ENCODE measurements around the gene RNASET2.

RNASET2 gene

DNA sequence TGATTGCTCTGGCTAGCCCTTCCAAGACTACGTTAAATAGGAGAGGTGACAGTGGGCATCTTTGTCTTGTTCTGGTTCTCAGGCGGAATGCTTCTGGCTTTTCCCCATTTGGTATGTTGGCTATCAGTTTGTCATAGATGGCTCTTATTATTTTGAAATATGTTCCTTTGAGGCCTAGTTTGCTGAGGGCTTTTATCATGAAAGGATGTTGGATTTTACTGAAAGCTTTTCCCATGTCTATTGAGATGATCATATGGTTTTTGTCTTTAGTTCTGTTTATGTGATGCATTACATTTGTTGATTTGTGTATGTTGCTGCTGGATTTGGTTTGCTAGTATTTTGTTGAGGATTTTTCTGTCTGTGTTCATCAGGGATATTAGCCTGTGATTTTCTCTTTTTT, 9.9 kb upstream of the RNASET2 start:
- H3K4me3 ChIP-seq (ENCODE audit: low read depth in 1 of 2, low read length in 2 of 2) = no peak overlapping the region
- H3K4me1 ChIP-seq (ENCODE audit: insufficient read depth, low read length) = no peaks in the 10 kb centered on the region
- no peaks in the 10 kb centered on the region for H3K27me3 ChIP-seq (ENCODE audit: control insufficient read depth in 1 of 2, insufficient read depth in 2 of 2, low read length in 2 of 2)
- no peaks in the 10 kb centered on the region for H3K36me3 ChIP-seq (ENCODE audit: insufficient read depth, low read length)
- no peak overlapping the region for H3K9ac ChIP-seq (ENCODE audit: low read length)
- no peak overlapping the region for H3K27ac ChIP-seq (ENCODE audit: low read depth, low read length)
- no peaks in the 10 kb centered on the region for H3K9me3 ChIP-seq (ENCODE audit: low read length)

DNA sequence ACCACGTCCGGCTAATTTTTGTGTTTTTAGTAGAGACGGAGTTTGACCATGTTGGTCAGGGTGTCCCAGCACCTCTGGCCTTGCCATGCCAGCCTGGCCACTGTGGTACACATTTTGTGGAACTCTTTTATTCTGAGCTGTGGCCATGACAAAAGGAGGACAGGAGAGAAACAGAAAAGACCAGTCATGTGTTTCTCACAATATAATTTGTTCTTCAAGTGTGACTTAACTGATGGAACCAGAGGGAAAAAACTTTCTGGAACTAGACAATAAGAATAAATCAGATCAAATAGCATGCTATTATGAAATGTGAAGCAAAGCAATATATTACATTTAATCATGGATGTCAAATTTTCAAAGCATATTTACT, 4.2 kb upstream of the RNASET2 start:
- Histone ChIP-seq H3K9me3 (ENCODE audit: low read length) (no peaks in the 10 kb centered on the region), H3K4me3 (ENCODE audit: low read depth in 1 of 2, low read length in 2 of 2) (no peak overlapping the region), H3K27ac (ENCODE audit: low read depth, low read length) (no peak overlapping the region), H3K9ac (ENCODE audit: low read length) (no peak overlapping the region), H3K36me3 (ENCODE audit: insufficient read depth, low read length) (no peaks in the 10 kb centered on the region), H3K4me1 (ENCODE audit: insufficient read depth, low read length) (peaks cover 8% of the 10 kb centered on the region), H3K27me3 (ENCODE audit: control insufficient read depth in 1 of 2, insufficient read depth in 2 of 2, low read length in 2 of 2) (no peaks in the 10 kb centered on the region)

DNA sequence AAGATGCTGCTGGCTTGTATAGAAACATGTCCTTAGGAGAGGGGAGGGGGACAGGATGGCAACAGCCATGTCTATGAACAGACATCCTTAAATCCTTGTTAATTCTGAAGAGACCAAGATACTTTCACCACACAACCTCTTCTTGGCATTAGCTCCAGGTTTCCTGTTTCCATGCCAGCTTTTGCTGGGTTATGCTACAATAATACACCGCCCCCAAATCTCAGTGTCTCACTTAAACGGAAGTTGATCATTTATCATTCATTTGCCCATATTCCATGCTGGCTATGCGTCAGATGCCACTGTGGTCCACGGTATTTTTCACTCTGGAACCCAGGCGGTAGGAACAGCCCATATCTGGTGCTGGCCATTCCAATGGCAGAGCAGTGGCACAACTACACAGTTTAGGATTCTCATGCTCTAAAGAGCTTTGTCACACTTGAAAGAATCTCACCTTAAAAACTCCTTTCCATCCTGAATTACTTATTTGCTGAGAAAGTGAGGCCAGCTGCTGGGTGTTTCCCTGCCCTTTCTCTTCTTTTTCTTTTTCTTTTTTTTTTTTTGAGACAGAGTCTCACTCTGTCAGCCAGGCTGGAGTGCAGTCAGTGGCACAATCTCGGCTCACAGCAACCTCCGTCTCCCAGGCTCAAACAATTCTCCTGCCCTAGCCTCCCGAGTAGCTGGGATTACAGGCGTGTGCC, 3.7 kb upstream of the RNASET2 start:
- no peak overlapping the region for H3K9ac ChIP-seq (ENCODE audit: low read length)
- H3K36me3 ChIP-seq (ENCODE audit: insufficient read depth, low read length) = no peaks in the 10 kb centered on the region
- H3K27ac ChIP-seq (ENCODE audit: low read depth, low read length) = no peak overlapping the region
- no peaks in the 10 kb centered on the region for H3K9me3 ChIP-seq (ENCODE audit: low read length)
- peaks cover 12% of the 10 kb centered on the region for H3K4me1 ChIP-seq (ENCODE audit: insufficient read depth, low read length)
- H3K27me3 ChIP-seq (ENCODE audit: control insufficient read depth in 1 of 2, insufficient read depth in 2 of 2, low read length in 2 of 2) = no peaks in the 10 kb centered on the region
- no peak overlapping the region for H3K4me3 ChIP-seq (ENCODE audit: low read depth in 1 of 2, low read length in 2 of 2)

DNA sequence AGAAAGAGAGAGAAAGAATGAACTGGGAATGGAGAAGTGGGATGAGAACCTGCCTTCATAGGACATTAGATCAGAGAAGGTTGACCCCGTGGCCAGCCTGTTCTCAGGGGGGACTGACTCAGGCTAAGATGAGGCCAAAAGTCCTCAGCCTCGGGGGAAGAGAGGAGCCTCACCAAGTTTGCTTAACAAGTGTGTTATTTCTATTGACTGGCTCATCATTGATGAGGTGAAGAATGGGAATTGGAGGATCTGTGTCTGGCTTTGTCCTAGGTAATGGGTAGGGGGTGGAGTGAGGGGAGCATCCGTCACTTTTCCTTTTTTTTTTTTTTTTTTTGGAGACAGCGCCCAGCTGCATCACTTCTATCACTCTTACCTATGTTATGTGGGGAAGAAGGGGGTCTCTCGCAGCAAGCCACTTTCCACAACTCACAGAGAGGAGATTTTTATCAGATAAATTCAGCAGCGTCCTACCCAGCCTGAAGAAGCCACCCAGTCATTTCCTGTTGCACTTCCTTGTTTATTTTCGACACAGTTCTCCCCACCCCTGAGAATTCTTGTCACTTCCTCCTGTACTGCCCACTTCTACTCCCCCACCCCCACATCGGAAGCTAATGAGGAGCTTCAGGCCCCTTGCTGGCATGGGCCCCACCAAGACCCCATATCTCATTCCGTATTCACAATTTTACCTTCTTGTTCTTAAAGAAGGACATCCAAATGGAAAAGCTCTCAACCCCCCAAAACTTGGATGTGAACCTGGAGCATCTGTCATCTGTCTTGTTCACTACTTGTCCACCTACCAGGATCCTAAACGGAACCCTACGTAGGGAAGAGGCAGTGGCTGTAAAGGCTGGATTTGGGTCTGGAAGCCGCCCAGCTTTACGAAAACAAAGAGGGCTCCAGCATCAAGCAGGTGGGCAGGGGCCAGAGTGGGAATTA, 2.8 kb upstream of the RNASET2 start:
- Histone ChIP-seq H3K27ac (ENCODE audit: low read depth, low read length) (peak overlapping the region; percentile 13), H3K4me3 (ENCODE audit: low read depth in 1 of 2, low read length in 2 of 2) (no peak overlapping the region), H3K9me3 (ENCODE audit: low read length) (no peaks in the 10 kb centered on the region), H3K9ac (ENCODE audit: low read length) (no peak overlapping the region), H3K27me3 (ENCODE audit: control insufficient read depth in 1 of 2, insufficient read depth in 2 of 2, low read length in 2 of 2) (no peaks in the 10 kb centered on the region), H3K4me1 (ENCODE audit: insufficient read depth, low read length) (peaks cover 12% of the 10 kb centered on the region), H3K36me3 (ENCODE audit: insufficient read depth, low read length) (no peaks in the 10 kb centered on the region)

DNA sequence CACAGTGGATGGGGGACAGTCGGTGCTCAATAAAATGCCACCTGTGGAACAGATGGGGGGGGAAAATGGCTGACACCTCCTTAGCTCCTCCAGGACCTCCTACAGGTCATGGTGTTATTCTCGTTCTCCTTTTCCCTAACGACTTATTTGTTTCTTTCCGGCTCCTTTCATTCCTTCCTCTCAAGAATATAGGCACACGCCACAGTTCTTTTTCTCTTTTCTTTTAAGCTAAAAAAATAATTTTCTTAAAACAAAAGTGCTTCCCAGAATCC, 1.4 kb upstream of the RNASET2 start:
- Histone ChIP-seq H3K4me3 (ENCODE audit: low read depth in 1 of 2, low read length in 2 of 2) (peak overlapping the region in 1 of 2 donors; percentile 73), H3K27ac (ENCODE audit: low read depth, low read length) (no peak overlapping the region), H3K4me1 (ENCODE audit: insufficient read depth, low read length) (peaks cover 12% of the 10 kb centered on the region), H3K9ac (ENCODE audit: low read length) (no peak overlapping the region), H3K9me3 (ENCODE audit: low read length) (no peaks in the 10 kb centered on the region), H3K27me3 (ENCODE audit: control insufficient read depth in 1 of 2, insufficient read depth in 2 of 2, low read length in 2 of 2) (no peaks in the 10 kb centered on the region), H3K36me3 (ENCODE audit: insufficient read depth, low read length) (no peaks in the 10 kb centered on the region)

DNA sequence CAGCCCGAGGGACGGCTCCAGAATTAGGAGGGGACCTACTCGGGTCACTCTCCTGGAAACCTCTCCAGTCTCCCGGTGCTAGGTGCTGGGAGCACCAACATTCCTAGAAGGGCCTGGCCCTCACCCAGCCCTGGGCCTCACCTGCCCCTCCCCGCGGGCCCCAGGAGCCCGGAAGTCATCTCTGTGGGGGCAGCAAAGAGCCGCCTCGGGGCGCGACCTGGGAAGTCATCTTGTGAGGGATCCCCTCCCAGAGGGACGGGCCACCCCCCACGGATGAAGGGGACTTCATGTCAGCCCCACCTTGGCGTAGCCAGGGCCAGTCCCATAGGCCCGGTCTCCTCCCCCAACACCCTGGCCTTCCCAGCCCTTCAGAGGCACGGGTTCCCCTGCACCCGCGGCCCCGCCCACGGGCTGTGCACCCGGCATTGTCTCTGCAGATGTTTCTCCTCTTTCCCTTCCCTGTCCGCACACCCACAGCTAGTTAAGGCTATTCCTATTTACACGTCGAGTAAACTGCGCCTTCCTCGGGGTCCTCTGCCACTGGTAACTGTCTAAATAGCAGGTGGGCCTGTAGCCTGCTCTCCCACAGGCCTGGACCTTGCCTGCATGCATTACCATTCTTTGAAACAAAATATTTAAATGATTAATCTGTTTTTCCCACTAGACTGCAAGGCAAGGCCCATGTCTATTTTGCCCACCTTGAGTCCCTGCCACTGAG, 896 bp upstream of the RNASET2 start:
- Histone ChIP-seq H3K27ac (ENCODE audit: low read depth, low read length) (peak overlapping the region; percentile 86), H3K4me1 (ENCODE audit: insufficient read depth, low read length) (peaks cover 12% of the 10 kb centered on the region), H3K9ac (ENCODE audit: low read length) (peak overlapping the region; percentile 57)

DNA sequence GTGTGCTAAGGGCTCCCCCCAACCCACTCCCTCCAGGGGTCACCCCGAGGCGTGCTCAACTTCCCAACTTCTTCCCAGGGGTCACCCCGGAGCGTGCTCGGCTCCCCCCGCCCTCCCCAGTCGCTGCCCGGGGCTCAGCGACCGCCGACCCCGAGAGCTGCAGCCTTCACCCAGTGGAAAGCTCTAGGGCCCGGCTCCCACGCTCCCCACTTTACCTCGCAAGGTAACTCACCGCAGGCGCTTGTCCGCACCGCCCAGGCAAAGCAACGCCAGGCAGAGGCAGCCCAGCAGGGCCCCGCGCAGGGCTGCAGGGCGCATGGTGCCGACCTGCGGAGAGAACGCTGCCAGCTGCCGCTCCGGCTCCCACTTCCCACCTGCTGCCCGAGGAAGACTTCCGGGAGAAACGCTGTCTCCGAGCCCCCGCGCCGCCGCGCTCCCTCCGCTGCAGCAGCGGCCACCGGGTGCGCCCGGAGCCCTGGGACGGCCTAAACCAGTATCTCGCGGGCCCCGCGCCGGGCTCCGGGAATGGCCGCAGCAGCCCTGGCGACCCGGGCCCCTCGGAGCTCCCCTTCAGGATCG, 396 bp downstream of the RNASET2 start:
- peak overlapping the region; percentile 13 for H3K9ac ChIP-seq (ENCODE audit: low read length)
- peak overlapping the region; percentile 32 for H3K27ac ChIP-seq (ENCODE audit: low read depth, low read length)
- H3K4me1 ChIP-seq (ENCODE audit: insufficient read depth, low read length) = peaks cover 12% of the 10 kb centered on the region

More for the DNA sequence above, 896 bp upstream of the RNASET2 start:
- Histone ChIP-seq H3K4me3 (ENCODE audit: low read depth in 1 of 2, low read length in 2 of 2) (peak overlapping the region; percentile 73 to 97), H3K36me3 (ENCODE audit: insufficient read depth, low read length) (no peaks in the 10 kb centered on the region), H3K27me3 (ENCODE audit: control insufficient read depth in 1 of 2, insufficient read depth in 2 of 2, low read length in 2 of 2) (no peaks in the 10 kb centered on the region), H3K9me3 (ENCODE audit: low read length) (no peaks in the 10 kb centered on the region)

DNA sequence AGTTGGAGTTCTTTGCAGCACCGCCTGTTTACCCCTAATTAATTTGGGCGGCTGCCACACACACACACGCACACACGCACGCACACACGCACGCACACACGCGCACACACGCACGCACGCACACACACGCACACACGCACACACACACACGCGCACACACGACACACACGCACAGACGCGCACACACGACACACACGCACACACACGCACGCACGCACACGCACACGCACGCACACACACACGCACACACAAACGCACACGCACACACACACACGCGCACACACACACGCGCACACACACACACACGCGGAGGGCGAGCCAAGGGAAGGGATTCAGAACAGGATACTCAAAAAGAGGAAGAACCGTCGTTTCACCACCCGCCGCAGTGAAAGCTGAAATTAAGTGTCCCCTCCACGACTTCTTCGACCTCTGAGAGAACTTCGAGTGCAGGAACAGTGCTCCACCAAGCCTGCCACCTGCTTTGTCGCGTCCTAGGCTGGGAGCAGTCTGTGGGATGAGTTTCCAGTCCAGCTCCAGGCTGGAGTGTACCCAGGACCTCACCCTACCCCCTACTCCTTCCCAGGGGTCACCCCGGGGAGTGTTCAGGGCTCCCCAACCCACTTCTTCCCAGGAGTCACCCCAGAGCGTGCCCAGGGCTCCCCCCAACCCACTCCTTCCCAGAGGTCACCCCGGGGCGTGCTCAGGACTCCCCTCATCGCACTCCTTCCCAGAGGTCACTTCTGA, 1.1 kb downstream of the RNASET2 start:
- no peaks in the 10 kb centered on the region for H3K27me3 ChIP-seq (ENCODE audit: control insufficient read depth in 1 of 2, insufficient read depth in 2 of 2, low read length in 2 of 2)
- peaks cover 12% of the 10 kb centered on the region for H3K4me1 ChIP-seq (ENCODE audit: insufficient read depth, low read length)
- no peaks in the 10 kb centered on the region for H3K9me3 ChIP-seq (ENCODE audit: low read length)
- H3K27ac ChIP-seq (ENCODE audit: low read depth, low read length) = peak overlapping the region; percentile 32
- H3K36me3 ChIP-seq (ENCODE audit: insufficient read depth, low read length) = no peaks in the 10 kb centered on the region
- H3K4me3 ChIP-seq (ENCODE audit: low read depth in 1 of 2, low read length in 2 of 2) = peak overlapping the region; percentile 73 to 97
- H3K9ac ChIP-seq (ENCODE audit: low read length) = peak overlapping the region; percentile 13

More for the DNA sequence above, 396 bp downstream of the RNASET2 start:
- H3K36me3 ChIP-seq (ENCODE audit: insufficient read depth, low read length) = no peaks in the 10 kb centered on the region
- H3K27me3 ChIP-seq (ENCODE audit: control insufficient read depth in 1 of 2, insufficient read depth in 2 of 2, low read length in 2 of 2) = no peaks in the 10 kb centered on the region
- peak overlapping the region; percentile 73 to 97 for H3K4me3 ChIP-seq (ENCODE audit: low read depth in 1 of 2, low read length in 2 of 2)
- no peaks in the 10 kb centered on the region for H3K9me3 ChIP-seq (ENCODE audit: low read length)

DNA sequence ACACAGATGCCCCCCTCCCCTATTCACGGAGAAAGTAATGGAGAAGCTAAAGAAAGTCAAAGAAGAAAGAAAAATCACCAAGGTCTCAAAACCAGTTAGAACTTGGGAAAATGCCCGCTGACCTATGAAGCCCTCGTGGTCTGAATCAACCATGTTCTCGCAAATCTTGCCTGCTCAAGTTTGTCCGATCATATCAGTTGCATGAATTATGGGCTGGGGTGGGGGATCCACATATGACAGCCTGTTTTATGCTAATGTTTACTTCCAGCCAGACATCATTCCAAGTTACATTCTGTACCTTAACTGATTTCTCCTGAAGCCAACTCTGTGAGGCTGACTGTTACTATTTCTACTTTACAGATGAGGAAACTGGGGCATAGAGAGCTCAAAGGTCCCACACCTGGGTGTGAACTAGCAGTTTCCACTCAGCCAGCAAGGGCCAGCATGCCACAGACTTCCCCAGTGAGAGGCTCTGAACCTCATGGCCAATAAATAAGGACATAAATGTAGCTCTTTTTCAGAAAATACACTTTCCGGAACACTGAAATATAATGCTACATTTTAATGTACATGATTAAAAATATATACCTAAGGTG, 2.1 kb downstream of the RNASET2 start:
- Histone ChIP-seq H3K4me1 (ENCODE audit: insufficient read depth, low read length) (peaks cover 12% of the 10 kb centered on the region), H3K27ac (ENCODE audit: low read depth, low read length) (no peak overlapping the region), H3K36me3 (ENCODE audit: insufficient read depth, low read length) (no peaks in the 10 kb centered on the region), H3K9ac (ENCODE audit: low read length) (no peak overlapping the region), H3K27me3 (ENCODE audit: control insufficient read depth in 1 of 2, insufficient read depth in 2 of 2, low read length in 2 of 2) (no peaks in the 10 kb centered on the region), H3K9me3 (ENCODE audit: low read length) (no peaks in the 10 kb centered on the region), H3K4me3 (ENCODE audit: low read depth in 1 of 2, low read length in 2 of 2) (no peak overlapping the region)

DNA sequence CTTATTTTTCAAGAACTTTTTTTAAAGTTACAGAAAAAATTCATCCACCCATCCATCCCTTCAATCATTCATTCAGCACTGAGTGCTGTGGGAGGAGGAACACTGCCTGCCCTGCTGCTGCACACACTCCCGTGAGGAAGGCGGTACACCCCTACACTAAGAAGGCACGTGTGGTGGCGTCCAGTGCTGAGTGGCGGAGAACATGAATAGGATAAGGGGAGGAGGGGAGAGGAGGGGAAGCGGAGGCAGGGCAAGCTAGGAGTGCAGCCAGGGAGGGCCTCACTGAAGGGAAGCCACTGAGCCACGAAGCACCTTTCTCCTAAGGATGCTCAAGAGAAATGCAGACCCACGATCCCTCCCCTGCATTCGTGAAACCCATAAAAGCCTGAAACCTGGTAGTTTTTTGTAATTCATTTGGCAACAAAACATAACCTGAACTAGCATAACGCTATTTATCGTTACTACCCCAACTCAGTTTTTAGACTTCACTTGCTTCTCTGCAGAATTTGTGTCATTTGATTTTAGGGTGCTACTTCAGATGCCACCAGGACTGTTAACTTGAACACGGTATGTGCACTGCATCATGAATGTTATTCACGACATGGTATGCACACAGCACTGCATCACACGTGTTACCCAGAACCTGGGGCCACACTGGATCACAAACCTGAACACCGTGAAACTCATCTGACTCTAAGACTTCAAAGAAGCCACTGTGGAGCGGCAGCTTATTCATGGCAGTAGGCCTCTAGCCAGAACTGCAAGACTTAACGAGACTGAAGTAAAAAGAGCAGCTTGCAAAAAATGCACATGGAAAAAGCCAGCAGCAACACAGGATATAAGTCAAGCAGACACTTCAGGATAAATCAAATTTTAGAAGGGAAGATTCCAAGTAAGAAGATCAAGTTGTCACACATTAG, 3.5 kb downstream of the RNASET2 start:
- no peaks in the 10 kb centered on the region for H3K36me3 ChIP-seq (ENCODE audit: insufficient read depth, low read length)

More for the DNA sequence above, 3.5 kb downstream of the RNASET2 start:
- Histone ChIP-seq H3K27me3 (ENCODE audit: control insufficient read depth in 1 of 2, insufficient read depth in 2 of 2, low read length in 2 of 2) (no peaks in the 10 kb centered on the region), H3K4me1 (ENCODE audit: insufficient read depth, low read length) (peaks cover 12% of the 10 kb centered on the region), H3K9me3 (ENCODE audit: low read length) (no peaks in the 10 kb centered on the region), H3K27ac (ENCODE audit: low read depth, low read length) (no peak overlapping the region), H3K4me3 (ENCODE audit: low read depth in 1 of 2, low read length in 2 of 2) (no peak overlapping the region), H3K9ac (ENCODE audit: low read length) (no peak overlapping the region)

Data from muscle layer of colon (tissue), 2 donors.